Ureter (tissue), 1 donor: ENCODE results near the gene FAS. TPM values are rescaled to one million over a fixed set of nuclear protein-coding genes. Genes with fewer than 3 reads are reported as not detected.

Experiments used
- DNase-seq: peaks from one replicate; pipeline ENCODE4 v3.0.0-alpha.2; 2020; ENCODE audit warnings: low spot score
- total RNA-seq: library from RNA; stranded (reverse); gene quantifications from one replicate; pipeline ENCODE4 v1.2.4, GENCODE V29; 2023
- donor health status: DM: yes; HTN: yes; CAD: no.

FAS gene
- total RNA-seq, 1 donor from 2014 or later: 34.7 TPM

GRCh38 chr10:88971221-88972061, 19.2 kb upstream of the FAS start:
- DNase-seq: no peak

- DNase-seq: no peak
These were observed 16.6 kb upstream of the FAS start for GRCh38 chr10:88974012-88974411.

DNA sequence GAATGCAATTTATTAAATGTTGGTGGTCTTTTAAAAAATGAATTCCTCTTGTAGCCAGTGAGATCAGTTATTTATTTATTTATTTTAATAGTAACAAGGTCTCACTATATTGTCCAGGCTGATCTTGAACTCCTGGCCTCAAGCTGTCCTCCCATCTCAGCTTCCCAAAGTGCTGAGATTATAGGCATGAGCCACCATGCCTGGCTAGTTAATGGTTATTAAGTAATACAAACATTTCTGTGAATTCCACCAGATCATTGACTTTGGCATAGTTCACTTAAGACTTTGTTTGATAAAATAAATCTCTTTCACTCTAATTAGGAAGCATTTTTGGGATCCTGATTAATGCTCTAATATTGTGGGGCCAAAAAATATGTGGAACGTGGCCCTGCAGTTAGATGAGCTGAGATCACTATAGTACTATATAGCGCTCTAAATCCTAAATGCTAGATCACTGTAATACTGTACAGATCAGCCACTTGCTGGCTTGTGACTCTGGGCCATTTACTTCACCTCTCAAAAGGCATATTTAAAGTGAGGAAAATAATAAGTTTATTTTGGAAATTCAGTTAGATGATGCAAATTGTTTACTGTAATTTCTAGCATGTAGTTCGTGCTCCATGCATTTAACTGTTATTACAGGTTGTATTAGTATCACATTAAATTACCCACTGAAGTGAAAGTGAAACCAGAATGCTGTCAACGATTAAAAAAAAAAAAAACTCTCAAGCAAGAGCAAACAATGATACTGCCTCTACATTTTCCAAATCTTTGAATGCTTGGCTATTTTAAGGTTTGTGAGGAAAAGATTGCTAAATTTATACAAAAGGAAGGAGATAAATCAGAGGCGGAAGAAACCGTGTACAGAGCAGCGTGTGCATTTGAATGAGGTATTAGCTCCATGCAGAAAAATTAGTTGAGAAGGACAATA, 15.9 kb upstream of the FAS start:
- DNase-seq: no peak

- DNase-seq: no peak
These were observed 15.2 kb upstream of the FAS start for GRCh38 chr10:88975377-88975720.

GRCh38 chr10:88978463-88978862, 12.1 kb upstream of the FAS start:
- no peak for DNase-seq

DNA sequence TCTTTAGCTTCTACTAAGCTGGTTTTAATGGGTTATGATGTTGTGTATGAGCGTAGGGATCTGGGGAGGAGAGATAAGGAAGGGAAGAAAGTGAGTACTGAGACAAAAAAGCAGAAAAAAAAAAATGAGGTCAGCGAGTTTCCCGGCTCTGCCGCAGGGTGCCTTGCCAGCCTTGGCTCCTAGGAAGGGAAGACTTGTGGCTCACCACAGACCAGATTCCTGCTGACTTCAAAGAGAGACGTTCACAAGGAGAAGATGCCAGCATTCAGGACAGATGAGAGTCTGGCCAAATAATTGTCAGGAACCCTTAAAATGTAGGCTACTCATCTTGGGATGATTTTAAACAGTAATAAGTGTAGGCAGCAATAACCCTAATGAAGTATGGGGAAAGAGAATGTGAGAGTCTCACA, 11.4 kb upstream of the FAS start:
- DNase-seq: peak; percentile 60

GRCh38 chr10:88979603-88980002, 11.0 kb upstream of the FAS start:
- no peak for DNase-seq

DNA sequence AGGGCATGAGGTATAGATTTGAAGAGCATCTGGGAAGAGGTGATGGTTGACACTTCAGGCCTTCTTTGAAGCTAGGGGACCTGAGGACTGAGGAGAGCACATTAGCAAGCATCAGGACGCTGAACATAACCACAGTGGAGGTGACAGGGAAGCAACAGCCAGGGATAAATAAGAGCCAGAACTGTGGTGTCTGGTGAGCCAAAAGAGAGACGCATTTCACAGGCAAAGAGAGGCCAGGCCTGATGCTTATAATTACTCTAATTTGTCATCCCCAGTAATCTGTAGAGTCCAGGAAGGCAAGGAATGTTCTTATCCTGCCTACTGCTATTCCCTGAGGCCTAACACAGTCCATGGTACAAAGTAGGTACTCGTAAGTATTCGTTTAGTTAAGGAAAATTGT, 10.4 kb upstream of the FAS start:
- no peak for DNase-seq

- no peak for DNase-seq
These were observed 9.8 kb upstream of the FAS start for GRCh38 chr10:88980800-88981199.

GRCh38 chr10:88981435-88981834, 9.2 kb upstream of the FAS start:
- DNase-seq: no peak

GRCh38 chr10:88982366-88982765, 8.2 kb upstream of the FAS start:
- DNase-seq: no peak

GRCh38 chr10:88983206-88983605, 7.4 kb upstream of the FAS start:
- no peak for DNase-seq

GRCh38 chr10:88983939-88984338, 6.7 kb upstream of the FAS start:
- DNase-seq: no peak

DNA sequence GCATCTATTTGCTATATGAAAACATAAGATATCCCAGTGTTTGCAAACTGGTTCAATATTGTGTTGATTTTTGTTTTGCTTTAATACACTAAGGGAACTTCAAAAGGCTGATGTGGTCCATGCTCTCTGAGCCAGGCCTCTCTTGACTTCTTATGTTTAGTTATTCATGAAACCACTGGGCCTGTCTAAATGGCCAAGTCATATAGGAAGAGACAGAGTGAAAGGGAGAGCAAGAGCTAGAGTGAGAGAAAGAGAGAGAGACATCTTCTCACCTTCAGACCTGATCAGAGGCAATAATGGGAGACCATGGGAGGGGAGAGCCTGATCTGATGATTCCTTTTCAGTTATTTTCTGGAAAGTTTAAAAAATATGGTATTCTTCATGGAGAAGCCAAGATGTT, 6.1 kb upstream of the FAS start:
- no peak for DNase-seq

- DNase-seq: no peak
These were observed 3.9 kb upstream of the FAS start for GRCh38 chr10:88986549-88987242.

GRCh38 chr10:88987243-88987725, 3.3 kb upstream of the FAS start:
- no peak for DNase-seq

DNA sequence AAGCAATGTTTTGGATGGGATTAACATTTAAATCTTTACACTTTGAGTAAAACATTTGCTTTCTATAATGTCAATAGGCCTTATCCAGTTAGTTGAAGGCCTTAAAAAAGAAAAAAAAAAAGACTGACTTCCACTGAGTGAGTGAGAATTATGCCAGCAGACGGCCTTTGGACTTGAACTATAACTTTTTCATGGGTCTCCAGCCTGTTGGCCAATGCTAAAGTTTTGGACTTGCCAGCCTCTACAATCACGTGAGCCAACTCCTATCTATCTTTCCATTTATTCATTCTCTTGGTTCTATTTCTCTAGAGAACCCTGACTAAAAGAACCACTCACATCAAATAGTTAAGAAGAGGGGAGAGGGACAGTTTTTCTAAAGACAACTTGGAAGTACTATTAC, 2.8 kb upstream of the FAS start:
- no peak for DNase-seq

- DNase-seq: no peak
These were observed 1.2 kb upstream of the FAS start for GRCh38 chr10:88989423-88989822.

GRCh38 chr10:88989824-88990383, 694 bp upstream of the FAS start:
- DNase-seq: peak; percentile 58

- DNase-seq: peak; percentile 80
These were observed 732 bp downstream of the FAS start for GRCh38 chr10:88991161-88991898.

DNA sequence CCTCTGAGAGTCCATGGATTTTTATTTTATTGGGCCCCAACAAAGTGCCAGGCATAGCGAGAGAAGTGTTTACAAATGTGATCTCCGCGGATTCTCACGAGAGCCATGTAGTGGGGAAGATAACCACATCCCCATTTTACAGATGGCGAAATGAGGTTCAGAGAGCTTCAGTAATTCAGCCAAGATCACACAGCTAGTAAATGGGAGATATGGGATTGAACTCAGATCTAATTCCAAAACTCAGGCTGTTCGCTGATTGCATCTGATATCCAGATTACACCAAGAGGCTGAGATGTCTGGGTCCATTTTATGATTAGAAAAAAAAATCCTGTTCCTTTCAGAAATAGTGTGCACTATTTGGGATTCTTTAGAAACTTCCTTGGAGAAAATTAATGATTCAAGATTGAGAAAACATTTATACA, 1.3 kb downstream of the FAS start:
- no peak for DNase-seq
